Activated gamma-delta T cell (primary cell): ENCODE measurements around the gene SLC7A6OS.
A peak's percentile ranks its signal among the peaks of the same experiment; 100 is the strongest.

ENCODE experiments used
- DNase-seq: peaks from one replicate; lab custom pipeline; 2025; lab: John Stamatoyannopoulos, UW

SLC7A6OS gene

GRCh38 chr16:68279726-68280558 lies 30.8 kb downstream of the SLC7A6OS start:
- DNase-seq: no peak

- no peak for DNase-seq
Observed at GRCh38 chr16:68276223-68276622, 34.5 kb downstream of the SLC7A6OS start.

GRCh38 chr16:68275611-68276191 lies 35.0 kb downstream of the SLC7A6OS start:
- no peak for DNase-seq

- no peak for DNase-seq
Observed at GRCh38 chr16:68274441-68274840, 36.3 kb downstream of the SLC7A6OS start.

- no peak for DNase-seq
Observed at GRCh38 chr16:68273896-68274295, 36.9 kb downstream of the SLC7A6OS start.

GRCh38 chr16:68273459-68273858 lies 37.3 kb downstream of the SLC7A6OS start:
- DNase-seq: no peak

GRCh38 chr16:68272507-68273209 lies 38.1 kb downstream of the SLC7A6OS start:
- no peak for DNase-seq

GRCh38 chr16:68270353-68270752 lies 40.4 kb downstream of the SLC7A6OS start:
- no peak for DNase-seq

- no peak for DNase-seq
Observed at GRCh38 chr16:68269793-68270192, 41.0 kb downstream of the SLC7A6OS start.

GRCh38 chr16:68267612-68268405 lies 42.9 kb downstream of the SLC7A6OS start:
- no peak for DNase-seq

- no peak for DNase-seq
Observed at GRCh38 chr16:68265078-68265920, 45.4 kb downstream of the SLC7A6OS start.

GRCh38 chr16:68264128-68265077 lies 46.3 kb downstream of the SLC7A6OS start, which contains the start of gene SLC7A6:
SLC7A6 (plus strand) TSS chr16:68264526; CDS start chr16:68274727, 10,201 bp downstream.
- DNase-seq: peak; percentile 81

GRCh38 chr16:68263559-68264127 lies 47.1 kb downstream of the SLC7A6OS start:
- DNase-seq: no peak

- DNase-seq: no peak
Observed at GRCh38 chr16:68259007-68259825, 51.5 kb downstream of the SLC7A6OS start.

- DNase-seq: no peak
Observed at GRCh38 chr16:68257906-68258800, 52.6 kb downstream of the SLC7A6OS start.

GRCh38 chr16:68257251-68257905 lies 53.4 kb downstream of the SLC7A6OS start:
- DNase-seq: no peak

GRCh38 chr16:68255712-68256111 lies 55.0 kb downstream of the SLC7A6OS start:
- DNase-seq: no peak
